Measurements from ENCODE around the gene LCN12.

The LCN12 gene

GRCh38 chr9:136995362-136995761, 43.3 kb downstream of the LCN12 start:
- no peak overlapping the region for H3K4me3 ChIP-seq (ENCODE audit: low read depth, low read length)
- DNase-seq (ENCODE audit: low read depth), result no peak
- TF ChIP-seq CTCF (IDR thresholded peaks at IDR 0.05; ENCODE audit: low read depth, low read length) (no peak), POLR2A (IDR thresholded peaks at IDR 0.05; ENCODE audit: extremely low read depth, insufficient read length) (no peak), MAX (IDR thresholded peaks at IDR 0.05; ENCODE audit: low read depth, low read length) (no peak), MYC (IDR thresholded peaks at IDR 0.05; ENCODE audit: low read depth, low read length) (no peak)

GRCh38 chr9:136995772-136996311, 43.8 kb downstream of the LCN12 start:
- TF ChIP-seq MAX (IDR thresholded peaks at IDR 0.05; ENCODE audit: low read depth, low read length) (no peak), POLR2A (IDR thresholded peaks at IDR 0.05; ENCODE audit: extremely low read depth, insufficient read length) (no peak), CTCF (IDR thresholded peaks at IDR 0.05; ENCODE audit: low read depth, low read length) (no peak), MYC (IDR thresholded peaks at IDR 0.05; ENCODE audit: low read depth, low read length) (no peak)
- no peak for DNase-seq (ENCODE audit: low read depth)
- no peak overlapping the region for H3K4me3 ChIP-seq (ENCODE audit: low read depth, low read length)

GRCh38 chr9:136996361-136997292, 44.6 kb downstream of the LCN12 start, which contains the start of gene CLIC3:
TSS of gene CLIC3 (minus strand) at chr9:136996568. CDS start at chr9:136996543, 25 bp downstream.
- no peak for TF ChIP-seq MYC (IDR thresholded peaks at IDR 0.05; ENCODE audit: low read depth, low read length)
- TF ChIP-seq MAX (IDR thresholded peaks at IDR 0.05; ENCODE audit: low read depth, low read length), result no peak
- no peak for TF ChIP-seq POLR2A (IDR thresholded peaks at IDR 0.05; ENCODE audit: extremely low read depth, insufficient read length)
- TF ChIP-seq CTCF (IDR thresholded peaks at IDR 0.05; ENCODE audit: low read depth, low read length), result no peak
- DNase-seq (ENCODE audit: low read depth), result peak; percentile 54
- H3K4me3 ChIP-seq (ENCODE audit: low read depth, low read length), result no peak within 1 kb of the TSS

GRCh38 chr9:136997371-136997770, 45.3 kb downstream of the LCN12 start:
- TF ChIP-seq MYC (IDR thresholded peaks at IDR 0.05; ENCODE audit: low read depth, low read length), result no peak
- no peak for TF ChIP-seq CTCF (IDR thresholded peaks at IDR 0.05; ENCODE audit: low read depth, low read length)
- no peak for TF ChIP-seq MAX (IDR thresholded peaks at IDR 0.05; ENCODE audit: low read depth, low read length)
- TF ChIP-seq POLR2A (IDR thresholded peaks at IDR 0.05; ENCODE audit: extremely low read depth, insufficient read length), result no peak
- no peak overlapping the region for H3K4me3 ChIP-seq (ENCODE audit: low read depth, low read length)
- no peak for DNase-seq (ENCODE audit: low read depth)

GRCh38 chr9:136997830-136998234, 45.8 kb downstream of the LCN12 start:
- no peak overlapping the region for H3K4me3 ChIP-seq (ENCODE audit: low read depth, low read length)
- no peak for DNase-seq (ENCODE audit: low read depth)
- no peak for TF ChIP-seq MYC (IDR thresholded peaks at IDR 0.05; ENCODE audit: low read depth, low read length)
- no peak for TF ChIP-seq CTCF (IDR thresholded peaks at IDR 0.05; ENCODE audit: low read depth, low read length)
- TF ChIP-seq MAX (IDR thresholded peaks at IDR 0.05; ENCODE audit: low read depth, low read length), result no peak
- TF ChIP-seq POLR2A (IDR thresholded peaks at IDR 0.05; ENCODE audit: extremely low read depth, insufficient read length), result no peak

Data from NB4 (cell line).